ENCODE data around the gene LIN37. TPM values are rescaled to one million over a fixed set of nuclear protein-coding genes. Genes with fewer than 3 reads are reported as not detected.

LIN37 gene, protein sequence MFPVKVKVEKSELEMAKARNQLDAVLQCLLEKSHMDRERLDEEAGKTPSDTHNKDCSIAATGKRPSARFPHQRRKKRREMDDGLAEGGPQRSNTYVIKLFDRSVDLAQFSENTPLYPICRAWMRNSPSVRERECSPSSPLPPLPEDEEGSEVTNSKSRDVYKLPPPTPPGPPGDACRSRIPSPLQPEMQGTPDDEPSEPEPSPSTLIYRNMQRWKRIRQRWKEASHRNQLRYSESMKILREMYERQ
- 5.5 and 7.2 TPM in 2 replicates for total RNA-seq

DNA sequence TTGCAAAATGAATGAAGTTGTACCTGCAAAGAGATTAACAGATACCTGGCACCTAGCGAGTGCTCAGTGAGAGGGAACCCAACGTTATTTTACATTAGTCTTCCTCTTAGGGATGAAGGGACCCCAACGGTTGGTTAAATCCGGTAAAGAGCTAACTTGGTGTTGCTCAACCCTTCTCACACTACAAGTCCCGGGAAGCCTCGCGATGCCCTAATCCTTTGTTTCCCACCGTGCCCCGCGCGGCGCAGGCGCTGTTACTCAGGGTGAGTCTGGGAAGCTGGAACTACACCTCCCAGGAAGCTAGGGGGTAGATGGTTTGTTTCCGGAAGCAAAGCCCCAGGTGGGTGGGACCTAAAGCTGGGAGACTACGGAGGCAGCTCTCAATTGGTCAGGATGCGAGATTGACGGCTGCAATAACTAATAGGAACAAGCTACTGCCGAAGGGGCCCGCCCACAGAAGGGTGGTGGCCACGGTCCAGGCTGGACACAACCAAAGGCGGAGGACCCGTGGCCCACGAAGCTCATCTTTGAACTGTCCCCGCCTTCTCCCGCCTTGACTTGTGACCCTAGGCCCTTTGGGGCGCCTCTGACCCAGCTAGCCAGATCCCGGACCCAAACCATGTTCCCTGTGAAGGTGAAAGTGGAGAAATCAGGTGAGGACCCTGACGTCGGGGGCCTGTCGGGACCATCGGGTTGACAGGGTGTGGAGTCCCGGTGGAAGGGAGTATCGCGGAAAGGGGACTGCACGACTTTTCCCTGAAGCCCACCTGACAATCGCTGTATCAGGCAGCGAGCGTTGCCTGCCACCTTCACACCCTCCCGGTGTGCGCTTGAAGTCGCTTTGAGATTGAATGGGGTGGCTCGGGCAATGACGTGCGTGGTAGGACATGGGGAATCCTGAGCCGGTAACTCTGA, at the start of gene LIN37:
LIN37 (plus strand) TSS at position 471 of the 915 bp plus-strand sequence; CDS start at position 620, 149 bp downstream.
- DNase-seq (ENCODE audit: low read depth, low spot score), result peak; percentile 96

DNA sequence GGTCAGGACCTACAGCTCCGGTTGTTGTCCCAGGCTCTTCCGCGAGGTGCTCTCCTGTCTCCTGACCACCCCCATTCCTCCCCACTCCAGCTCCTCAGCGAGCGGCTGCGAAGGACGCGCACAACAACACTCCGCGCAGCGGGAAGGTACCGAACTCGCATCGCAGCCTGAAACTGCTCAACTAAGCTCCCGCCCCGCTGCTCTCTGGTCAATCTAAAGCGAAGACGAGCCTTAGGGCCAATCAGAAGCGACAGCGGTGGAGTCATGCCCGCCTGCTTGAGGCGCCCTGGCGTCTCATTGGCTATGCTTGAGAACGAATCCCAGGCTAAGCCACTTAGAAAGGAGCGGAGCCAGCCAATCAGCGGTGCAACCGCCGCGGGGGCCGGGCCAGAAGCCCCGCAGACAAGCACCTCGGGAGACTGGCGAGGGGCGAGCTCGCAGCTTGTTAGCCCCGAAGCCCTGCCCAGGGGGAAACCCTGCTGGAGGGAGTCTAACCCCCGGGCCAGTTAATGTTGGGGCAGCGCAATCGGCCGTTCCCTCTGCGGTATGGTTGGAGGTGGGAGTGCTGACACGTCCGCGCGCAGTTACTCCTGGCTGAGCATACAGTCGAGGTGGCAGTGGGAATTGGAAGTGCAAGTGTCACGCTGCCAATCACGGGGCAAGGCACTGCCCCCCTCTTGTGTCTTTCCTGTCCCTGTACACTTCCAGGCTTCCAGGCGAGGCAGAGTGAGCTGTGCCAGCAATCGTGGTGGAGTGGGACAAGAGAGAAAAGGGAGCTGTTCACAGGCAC, 46.0 kb upstream of the LIN37 start:
- DNase-seq (ENCODE audit: low read depth, low spot score), result peak; percentile 94

DNA sequence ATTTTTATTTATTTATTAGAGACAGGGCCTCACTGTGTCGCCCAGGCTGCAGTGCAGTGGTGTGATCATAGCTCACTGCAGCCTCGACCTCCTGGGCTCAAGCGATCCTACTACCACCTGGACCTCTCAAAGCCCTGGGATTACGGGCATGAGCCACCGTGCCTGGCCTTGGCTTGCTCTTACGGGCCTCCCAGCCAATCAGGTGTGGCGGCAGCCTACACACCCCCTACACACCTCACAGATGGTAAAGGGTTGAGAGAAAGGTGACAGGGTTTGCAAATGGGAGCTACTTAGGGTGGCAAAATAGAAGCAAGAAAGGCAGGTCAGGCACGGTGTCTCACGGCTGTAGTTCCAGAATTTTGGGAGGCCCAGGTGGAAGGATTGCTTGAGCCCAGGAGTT, 45.0 kb upstream of the LIN37 start:
- DNase-seq (ENCODE audit: low read depth, low spot score), result no peak

DNA sequence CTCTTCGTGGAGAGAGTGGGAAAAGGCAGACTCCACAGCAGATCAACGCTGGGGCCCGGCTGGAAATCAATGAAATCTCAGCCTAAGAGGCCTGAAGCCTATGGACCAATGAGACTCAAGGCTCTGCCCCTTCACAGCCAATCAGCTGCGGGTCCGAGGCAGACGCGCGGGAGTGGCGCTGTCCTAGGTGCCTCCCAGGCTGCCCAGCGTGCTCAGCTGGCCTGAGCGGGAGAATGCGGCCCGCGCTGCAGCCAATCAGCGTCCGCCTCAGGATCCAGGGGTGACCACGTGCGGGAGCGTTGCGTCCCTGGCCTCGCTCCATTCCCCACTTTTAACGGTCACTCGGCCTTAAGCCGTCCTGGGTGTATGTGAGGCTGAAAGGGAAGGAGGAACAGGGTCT, 44.2 kb upstream of the LIN37 start, which contains the start of gene ZBTB32:
ZBTB32 (plus strand) TSS at position 341 of the 400 bp plus-strand sequence. CDS start 10,069 bp downstream, outside the sequence.
- no peak for DNase-seq (ENCODE audit: low read depth, low spot score)

DNA sequence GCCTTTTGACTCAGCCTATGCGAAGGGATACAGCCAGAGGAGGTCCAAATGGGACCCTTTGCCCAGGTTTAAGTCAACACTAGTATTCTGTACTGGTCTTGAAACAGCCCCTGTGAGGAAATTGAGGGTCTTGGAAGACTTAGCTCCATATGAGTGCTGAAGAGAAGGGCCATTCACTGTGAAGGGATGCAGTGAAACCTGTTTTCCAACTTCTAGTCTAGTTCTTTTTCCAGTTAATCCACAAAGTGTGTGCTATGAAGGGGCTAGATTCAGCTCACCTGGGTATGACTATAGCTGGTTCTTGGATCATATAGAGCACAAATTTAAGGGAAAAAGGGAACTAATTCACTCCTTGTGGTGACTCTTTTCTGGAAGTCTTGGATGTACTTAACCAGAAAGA, 40.0 kb upstream of the LIN37 start:
- DNase-seq (ENCODE audit: low read depth, low spot score), result no peak

DNA sequence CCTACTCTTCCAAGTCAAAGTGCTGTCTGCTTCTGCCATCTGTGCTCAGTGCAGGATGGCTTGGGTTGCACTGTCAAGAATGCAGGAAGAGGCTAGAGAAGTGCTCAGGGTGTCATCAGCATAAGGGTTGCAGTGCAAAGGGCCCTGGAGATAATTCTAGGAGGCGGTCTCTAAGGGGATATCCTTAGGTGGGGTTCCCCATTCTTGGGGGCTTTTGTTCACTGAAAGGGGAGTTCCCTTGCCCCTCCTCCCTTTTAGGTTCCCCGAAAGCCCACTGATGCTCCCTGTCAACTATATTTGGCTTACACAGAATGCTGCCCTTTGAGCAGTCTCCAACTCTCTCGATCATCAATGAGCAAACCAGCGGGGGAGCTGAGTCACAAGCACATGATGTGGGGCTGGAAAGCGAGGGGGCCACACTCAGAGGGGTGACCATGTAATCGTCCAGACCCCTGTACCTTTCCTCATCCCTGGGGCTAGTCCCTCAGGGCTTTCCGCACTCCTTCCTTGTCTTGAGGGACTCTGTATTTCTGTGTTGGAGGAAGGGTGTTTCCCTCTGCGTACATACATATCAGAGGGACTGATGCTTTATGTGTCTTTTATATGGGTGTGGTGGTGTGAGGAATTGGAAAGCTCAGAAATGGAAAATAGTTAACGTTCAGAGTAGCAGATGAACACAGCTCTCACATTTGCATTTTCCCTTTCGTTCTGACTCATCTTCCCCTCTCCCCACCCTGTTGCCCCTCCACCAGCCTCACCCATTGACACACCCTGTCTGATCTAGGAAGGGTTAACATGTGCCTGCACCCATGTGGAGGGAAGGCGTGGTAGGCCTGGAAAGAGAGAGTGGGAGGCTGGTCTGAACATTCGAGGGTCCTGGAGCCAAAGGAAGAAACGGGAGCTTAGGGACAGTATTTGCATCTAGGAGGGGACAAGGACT, 37.3 kb upstream of the LIN37 start:
- no peak for DNase-seq (ENCODE audit: low read depth, low spot score)

DNA sequence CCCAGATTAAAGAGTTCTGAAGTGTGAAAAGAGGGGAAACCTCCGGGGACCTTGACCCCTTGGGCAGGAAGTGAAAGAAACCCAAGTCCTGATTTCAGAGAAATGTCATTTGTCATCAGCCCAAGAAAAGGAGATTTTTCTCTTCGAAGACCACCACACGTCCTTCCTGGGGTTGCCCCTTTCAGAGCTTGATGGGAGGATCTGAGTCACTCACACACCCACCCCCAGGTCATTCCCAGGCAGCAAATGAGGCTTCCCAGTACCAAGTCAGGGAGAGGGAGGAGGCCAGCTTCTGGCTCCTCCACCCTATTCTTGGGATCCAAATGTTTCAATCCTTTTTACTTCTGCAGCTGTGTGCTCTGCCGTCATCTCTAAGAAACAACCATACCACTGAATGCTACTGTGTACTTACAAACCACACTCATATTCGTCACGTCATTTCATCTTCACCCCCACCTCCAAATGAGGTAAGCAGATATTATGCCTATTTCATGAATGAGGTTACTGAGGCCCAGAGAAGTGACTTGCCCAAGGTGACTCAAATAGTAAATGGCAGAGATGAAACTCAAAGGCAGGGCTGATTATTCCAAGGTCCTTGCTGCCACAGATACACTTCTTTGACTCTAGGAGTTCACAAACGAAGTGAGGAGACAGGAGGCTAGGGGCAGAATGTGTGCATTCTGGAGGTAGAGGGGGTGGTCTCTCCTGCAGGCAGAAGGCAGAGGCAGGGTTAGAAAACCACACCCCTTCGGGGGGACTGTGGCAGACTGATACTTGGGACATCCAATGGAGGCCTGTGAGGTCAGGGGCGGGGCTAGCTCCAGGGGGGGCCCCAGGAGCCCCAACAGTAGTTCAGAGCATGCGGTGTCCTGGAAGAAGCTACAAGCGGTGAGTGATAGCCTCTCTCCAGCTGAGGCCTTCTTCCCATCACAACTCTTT, 35.5 kb upstream of the LIN37 start:
- no peak for DNase-seq (ENCODE audit: low read depth, low spot score)

DNA sequence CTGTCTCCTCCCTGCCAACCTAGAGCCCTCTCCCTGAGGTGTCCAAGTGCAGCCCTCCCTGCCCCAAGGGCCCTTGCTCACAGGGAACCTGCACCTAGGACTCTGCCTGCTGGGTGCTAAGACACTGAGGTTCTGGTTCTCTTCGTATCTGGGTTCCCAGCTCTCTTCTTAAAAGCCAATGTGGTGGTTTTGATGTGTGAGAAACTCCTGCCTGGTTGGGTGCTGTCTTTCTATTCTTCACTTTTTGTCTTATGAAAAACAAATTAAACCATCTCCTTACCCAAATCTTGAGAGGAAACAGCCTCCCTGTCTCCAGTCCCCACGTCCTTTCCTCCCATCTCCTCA, 34.9 kb upstream of the LIN37 start:
- no peak for DNase-seq (ENCODE audit: low read depth, low spot score)

DNA sequence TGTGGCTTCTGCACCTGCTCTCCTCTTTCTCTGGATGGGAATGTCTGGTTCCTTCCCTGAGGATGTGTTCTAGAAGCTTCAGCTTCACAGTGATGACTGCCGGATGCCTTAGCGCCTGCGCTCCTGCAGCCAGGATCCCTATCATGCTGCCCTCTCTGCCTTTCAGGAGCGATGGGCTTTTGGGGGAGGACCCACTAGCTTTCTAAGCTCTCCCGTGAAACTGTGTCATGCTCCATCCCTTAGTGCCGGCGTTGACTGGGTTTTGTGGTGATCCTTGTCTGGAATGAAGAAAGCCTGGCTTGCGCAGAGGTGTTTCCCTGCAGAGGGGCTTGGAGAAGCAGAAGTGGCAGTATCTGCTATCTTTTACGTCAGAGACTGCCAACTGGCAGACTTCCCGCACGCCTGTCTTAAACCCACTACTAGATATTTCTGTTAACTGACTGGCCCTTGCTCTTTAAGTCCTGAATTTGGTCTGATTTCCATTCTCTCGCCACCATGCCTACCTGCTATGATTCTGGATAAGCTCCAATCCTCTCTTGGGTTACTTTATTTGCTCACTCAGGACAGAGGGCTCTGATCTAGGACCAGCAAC, 34.4 kb upstream of the LIN37 start:
- DNase-seq (ENCODE audit: low read depth, low spot score), result no peak

DNA sequence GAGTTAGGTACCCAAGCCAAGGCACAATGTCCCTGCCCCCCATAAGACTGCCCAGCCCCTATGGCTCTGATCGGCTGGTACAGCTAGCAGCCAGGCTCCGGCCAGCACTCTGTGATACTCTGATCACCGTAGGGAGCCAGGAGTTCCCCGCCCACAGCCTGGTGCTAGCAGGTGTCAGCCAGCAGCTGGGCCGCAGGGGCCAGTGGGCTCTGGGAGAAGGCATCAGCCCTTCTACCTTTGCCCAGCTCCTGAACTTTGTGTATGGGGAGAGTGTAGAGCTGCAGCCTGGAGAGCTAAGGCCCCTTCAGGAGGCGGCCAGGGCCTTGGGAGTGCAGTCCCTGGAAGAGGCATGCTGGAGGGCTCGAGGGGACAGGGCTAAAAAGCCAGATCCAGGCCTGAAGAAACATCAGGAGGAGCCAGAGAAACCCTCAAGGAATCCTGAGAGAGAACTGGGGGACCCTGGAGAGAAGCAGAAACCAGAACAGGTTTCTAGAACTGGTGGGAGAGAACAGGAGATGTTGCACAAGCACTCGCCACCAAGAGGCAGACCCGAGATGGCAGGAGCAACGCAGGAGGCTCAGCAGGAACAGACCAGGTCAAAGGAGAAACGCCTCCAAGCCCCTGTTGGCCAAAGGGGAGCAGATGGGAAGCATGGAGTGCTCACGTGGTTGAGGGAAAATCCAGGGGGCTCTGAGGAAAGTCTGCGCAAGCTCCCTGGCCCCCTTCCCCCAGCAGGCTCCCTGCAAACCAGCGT, 33.6 kb upstream of the LIN37 start:
- no peak for DNase-seq (ENCODE audit: low read depth, low spot score)

DNA sequence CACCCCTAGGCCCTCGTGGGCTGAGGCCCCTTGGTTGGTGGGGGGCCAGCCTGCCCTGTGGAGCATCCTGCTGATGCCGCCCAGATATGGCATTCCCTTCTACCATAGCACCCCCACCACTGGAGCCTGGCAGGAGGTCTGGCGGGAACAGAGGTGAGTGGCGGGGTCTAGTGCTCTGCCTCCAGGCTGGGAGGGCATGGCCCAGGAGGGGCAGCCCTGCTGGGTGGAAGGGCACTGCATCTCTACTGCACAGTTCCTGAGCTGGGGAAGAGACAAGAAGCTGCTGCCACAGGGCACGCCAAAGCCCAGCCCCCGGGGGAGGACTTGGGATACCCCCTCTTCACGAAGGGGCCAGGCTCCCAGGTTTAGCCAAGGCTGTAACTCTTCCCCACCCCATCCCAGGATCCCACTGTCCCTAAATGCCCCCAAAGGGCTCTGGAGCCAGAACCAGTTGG, 33.0 kb upstream of the LIN37 start:
- DNase-seq (ENCODE audit: low read depth, low spot score), result no peak

DNA sequence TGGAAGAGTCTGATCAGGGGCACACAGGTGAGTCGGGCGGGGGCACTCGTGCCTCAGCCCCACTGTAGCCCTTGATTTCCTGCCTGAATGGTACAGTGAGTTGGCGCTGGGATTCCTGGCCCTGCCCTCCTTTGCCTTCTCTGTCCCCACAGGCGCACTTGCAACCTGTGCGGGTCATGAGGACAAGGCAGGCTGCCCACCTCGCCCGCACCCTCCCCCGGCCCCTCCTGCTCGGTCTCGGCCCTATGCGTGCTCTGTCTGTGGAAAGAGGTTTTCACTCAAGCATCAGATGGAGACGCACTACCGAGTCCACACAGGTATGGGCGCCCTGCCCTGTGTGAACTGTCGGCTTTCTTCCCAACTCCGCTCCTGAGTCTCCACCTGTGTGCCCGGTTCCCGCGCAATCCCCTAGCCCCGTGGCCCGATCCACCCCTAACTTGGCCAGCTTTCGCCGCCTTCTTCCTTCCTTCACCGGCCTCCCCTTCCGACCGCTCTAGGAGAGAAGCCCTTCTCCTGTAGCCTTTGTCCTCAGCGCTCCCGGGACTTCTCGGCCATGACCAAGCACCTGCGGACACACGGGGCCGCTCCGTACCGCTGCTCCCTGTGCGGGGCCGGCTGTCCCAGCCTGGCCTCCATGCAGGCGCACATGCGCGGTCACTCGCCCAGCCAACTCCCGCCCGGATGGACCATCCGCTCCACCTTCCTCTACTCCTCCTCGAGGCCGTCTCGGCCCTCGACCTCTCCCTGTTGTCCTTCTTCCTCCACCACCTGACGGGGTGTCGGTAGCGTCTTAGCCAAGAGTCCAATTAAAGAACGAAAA, 32.2 kb upstream of the LIN37 start:
- DNase-seq (ENCODE audit: low read depth, low spot score), result no peak

DNA sequence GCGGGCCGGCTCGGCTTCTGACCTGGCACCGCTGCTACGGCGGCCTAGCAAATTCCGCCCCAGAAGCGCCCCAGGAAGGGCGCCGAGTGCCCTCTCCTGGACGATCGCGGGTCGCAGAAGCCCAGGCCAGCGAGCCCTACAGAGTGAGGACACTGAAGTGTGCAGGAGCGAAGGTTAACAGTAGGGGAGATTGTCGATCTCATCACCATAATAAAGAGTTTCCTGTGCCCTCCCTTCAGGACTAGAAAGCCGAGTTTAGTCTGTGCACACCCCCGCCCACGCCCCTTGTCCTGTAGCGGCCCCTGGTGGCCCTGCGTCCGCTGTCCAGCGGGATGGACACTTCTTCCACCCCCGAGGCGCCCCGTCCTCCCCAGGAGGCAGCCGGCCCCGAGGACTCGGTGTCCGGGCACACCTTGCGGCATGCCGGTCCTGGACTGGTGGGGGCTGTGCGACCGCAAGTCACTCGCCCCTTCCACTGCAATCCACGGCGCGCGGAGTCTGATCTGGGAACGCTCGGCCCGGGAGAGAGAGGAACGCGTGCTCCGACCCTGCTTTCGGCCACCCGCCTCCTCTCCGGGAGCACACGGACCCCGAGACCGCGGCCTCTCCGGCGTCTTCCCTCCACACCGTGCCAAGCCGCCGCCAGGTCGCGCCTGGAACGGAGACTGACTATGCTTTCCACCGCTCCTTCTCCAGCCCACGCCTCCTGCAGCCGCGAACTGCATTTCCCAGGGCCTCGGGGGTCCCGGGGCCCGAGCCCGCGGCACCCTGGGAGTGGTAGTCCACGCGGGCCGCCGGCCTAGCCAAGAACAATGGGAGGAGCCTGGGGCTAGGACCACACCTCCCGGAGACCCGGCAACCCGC, 31.3 kb upstream of the LIN37 start:
- DNase-seq (ENCODE audit: low read depth, low spot score), result peak; percentile 88

DNA sequence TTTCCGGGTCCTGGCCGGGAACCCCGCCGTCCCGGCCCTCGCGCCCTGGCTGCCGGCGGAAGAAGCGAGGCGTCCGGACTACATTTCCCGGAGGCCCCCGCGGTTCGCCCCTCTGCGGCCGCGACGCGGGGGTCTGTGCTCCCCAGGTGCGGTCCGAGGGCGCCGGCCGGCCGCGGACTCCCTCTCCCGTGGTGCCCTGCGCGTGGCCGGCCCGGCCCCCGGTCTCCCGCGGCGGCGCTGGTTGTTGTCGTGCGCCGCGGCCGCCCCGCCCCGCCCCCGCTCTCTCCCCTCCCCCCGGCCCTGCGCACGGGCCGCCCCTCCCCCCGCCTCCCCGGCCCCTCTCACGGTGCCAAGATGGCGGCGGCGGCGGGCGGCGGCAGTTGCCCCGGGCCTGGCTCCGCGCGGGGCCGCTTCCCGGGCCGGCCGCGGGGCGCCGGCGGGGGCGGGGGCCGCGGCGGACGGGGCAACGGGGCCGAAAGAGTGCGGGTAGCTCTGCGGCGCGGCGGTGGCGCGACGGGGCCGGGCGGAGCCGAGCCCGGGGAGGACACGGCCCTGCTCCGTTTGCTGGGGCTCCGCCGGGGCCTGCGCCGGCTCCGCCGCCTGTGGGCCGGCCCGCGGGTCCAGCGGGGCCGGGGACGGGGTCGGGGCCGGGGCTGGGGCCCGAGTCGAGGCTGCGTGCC, 30.6 kb upstream of the LIN37 start, which contains the start of gene KMT2B:
KMT2B (plus strand) TSS at position 339 of the 680 bp plus-strand sequence; CDS start at position 355, 16 bp downstream.
- no peak for DNase-seq (ENCODE audit: low read depth, low spot score)

DNA sequence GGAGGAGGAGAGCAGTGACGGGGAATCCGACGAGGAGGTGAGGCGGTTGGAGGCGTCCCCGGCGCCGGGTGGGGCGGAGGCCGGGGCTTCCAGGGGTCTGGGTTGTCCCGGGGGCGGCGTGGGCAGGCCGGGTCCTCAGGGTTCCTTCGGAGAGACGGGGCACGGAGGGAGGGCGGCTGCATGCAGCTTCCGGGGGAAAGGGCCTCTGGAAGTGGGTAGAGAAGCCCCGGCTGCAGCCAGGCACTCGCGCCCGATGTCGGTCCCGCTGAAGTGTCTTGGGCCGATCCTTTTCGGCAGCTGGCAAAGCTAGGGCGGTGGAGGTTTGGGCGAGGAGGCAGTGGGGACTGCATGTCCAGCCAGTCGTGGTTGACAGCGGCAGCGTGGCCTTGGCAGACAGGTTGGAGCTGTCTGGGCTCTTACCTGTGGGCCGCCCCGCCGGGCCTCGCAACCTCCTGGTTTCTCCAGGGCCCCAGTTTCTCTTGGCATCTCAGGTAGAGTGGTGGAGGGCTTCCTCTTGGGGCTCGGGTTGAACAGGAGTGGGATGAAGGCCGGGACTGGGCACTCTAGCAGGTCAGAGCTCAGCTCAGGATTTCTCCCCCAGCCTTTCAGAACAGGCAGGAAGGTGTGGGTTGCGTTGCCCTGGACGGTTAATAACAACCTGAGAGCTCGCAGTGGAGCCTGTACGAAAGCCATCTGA, 29.9 kb upstream of the LIN37 start:
- no peak for DNase-seq (ENCODE audit: low read depth, low spot score)

Data from pulmonary artery endothelial cell (primary cell).